ENCODE measurements around the gene NR3C1.

GRCh38 chr5:143244990-143245389 lies 158.5 kb downstream of the NR3C1 start:
- TF ChIP-seq CTCF (conservative IDR thresholded peaks at IDR 0.05; ENCODE audit: low read depth, low read length) (no peak), EZH2 (IDR thresholded peaks at IDR 0.05; ENCODE audit: borderline replicate concordance, low read depth, low read length, poor library complexity, severe bottlenecking) (no peak)

Data from A673 (cell line).